Astrocyte of the cerebellum (primary cell): ENCODE data around the gene CTU2.

Source experiments
- DNase-seq: peaks from one replicate; pipeline ENCODE4 v3.0.0-alpha.2; 2011; ENCODE audit warnings: low read depth
- H3K4me3 ChIP-seq: 2 replicates; pipeline ENCODE4 v1.5.1; 2011; ENCODE audit warnings: mild to moderate bottlenecking, low read depth, low read length, moderate library complexity
- CTCF ChIP-seq: IDR thresholded peaks from 2 replicates; pipeline ENCODE4 v1.5.1; 2012; ENCODE audit warnings: low read length, low read depth, moderate library complexity, mild to moderate bottlenecking; ENCODE audit errors: missing control alignments
- in situ Hi-C: cut with HindIII; loops from 2 replicates; pipeline ENCODE4 v1.10.0; 2017; ENCODE audit warnings: low sequenced_read_pairs

Gene CTU2

DNA sequence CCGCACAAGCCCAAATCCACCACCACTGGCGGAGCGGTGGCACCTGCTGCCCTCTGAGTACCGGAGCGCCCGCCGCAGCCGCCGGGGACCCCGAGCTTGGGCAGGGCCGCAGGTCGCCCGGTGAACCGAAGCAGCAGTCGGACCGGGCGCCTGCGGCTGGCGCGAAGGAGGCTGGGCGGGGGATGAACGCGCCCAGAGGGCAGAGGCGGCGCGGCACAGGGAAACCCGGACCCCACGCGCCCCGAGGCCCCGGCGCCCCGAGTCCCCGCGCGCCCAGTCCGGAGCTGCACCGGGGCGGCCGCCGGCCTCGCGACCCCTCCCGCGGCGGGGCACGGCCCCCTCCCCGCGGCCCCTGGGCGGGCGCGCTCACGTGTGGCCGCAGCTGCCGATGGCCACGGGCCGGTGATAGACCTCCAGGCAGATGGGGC, 488 bp upstream of the CTU2 start:
- no peak for TF ChIP-seq CTCF
- no peak for DNase-seq
- H3K4me3 ChIP-seq, result peak overlapping the region; percentile 95
- in situ Hi-C loops, result no loop called here

DNA sequence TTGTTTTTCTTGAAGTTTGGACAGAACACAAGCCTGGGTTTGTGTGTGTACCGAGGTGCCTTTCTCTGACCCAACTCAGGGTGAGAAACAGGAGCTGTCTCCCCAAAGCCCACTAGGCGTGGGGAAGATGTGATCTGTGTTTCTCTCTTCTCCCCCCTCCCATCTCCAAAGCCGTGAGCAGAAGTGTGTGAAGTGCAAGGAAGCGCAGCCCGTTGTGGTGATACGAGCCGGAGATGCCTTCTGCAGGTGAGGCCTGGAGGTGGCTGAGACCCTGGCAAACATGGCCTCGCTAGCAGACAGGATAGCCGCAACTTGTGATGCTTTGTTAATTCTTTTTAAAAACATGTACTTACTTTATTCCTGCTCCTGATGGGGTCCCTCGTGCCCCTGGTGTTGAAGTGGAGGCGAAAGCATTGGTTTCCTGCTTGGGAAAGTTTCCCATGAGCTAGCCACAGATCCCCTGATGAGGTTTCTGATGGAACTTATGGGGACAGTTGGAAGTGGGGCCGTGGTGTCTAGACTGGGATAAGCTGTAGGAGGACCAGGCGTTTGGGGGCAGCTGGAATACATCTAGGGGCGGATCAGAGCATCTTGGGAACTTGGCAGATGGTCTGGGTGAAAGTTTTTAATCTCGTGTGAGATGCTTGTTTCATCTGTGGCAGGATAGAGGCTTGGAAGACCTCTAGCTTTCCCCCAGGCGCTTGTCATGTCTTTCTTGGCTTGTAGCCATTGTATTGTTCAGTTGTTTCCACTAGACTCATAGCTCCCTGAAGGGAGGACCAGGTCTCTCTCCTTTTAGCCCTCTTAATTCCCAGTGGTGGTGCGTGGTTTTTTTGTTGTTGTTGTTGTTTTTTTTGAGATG, 893 bp downstream of the CTU2 start:
- no peak for TF ChIP-seq CTCF
- in situ Hi-C loops, result no loop called here
- H3K4me3 ChIP-seq, result peak overlapping the region; percentile 95
- no peak for DNase-seq

DNA sequence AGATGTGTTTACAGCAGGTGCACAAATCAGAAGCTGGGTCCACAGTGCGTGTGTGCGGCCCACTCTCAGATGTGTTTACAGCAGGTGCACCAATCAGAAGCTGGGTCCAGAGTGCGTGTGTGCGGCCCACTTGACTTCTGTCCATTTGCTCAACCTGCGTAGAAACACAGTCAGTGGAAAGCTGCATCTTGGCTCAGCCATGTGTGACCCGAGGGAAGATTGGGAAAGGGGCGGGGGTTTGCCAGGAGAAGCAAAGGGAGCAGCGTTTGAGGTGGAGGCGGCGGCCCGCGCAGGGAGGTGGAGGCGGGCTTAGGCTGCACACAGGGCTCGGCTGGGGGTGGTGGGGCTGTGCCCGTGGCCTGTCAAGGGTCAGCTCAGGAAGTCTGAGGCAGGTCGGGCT, 4.3 kb downstream of the CTU2 start:
- no peak for DNase-seq
- H3K4me3 ChIP-seq, result no peak overlapping the region
- TF ChIP-seq CTCF, result no peak
- in situ Hi-C loops, result no loop called here

DNA sequence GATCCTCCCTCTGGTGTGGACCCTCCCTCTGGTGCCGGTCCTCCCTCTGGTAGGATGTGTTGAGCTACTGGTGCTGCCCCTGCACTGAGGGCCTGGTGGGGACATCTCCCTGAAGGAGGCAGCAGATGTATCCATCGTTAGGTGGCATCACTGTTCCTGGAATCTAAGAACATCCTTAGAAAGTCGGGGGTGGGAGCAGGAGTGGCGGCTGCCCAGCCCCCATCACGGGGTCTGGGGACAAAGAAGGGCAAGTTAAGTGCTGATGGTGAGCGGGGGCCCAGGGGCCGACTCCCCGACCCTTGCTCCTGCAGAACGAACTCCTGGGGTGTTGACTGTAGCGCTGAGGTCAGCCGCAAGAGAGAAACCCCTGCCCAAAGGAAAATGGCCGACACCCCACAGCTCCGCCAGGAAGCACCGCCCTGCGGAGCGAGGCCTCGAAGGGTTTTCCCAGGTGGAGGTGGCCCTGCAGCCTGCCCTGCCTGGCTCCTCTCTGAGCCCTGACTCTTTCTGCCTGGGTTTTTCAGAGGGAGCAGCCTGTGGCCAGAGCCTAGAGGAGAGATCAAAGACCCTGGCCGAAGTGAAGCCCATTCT, 5.5 kb downstream of the CTU2 start:
- in situ Hi-C loops, result no loop called here
- TF ChIP-seq CTCF, result no peak
- H3K4me3 ChIP-seq, result no peak overlapping the region
- DNase-seq, result no peak

DNA sequence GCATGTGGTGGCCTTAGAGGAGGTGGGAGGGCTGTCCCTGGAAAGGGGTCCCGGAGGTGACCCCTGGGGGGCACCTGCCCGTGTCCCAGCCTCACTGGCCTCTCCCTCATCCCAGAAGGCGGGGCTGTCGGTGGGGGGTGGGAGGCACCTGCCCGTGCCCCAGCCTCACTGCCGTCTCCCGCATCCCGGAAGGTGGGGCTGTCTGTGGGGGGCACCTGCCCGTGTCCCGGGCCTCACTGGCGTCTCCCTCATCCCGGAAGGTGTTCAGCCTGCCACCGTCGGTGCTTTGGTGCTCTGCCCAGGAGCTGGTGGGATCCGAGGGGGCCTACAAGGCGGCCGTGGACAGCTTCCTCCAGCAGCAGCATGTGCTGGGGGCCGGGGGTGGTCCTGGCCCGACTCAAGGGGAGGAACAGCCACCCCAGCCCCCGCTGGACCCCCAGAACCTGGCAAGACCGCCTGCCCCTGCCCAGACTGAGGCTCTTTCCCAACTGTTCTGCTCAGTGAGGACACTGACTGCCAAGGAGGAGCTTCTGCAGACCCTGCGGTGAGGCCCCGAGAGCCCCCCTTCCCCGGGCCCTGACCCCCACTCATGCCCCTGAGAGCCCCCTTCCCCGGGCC, 6.2 kb downstream of the CTU2 start:
- no peak for DNase-seq
- H3K4me3 ChIP-seq, result no peak overlapping the region
- TF ChIP-seq CTCF, result no peak
- in situ Hi-C loops, result no loop called here

DNA sequence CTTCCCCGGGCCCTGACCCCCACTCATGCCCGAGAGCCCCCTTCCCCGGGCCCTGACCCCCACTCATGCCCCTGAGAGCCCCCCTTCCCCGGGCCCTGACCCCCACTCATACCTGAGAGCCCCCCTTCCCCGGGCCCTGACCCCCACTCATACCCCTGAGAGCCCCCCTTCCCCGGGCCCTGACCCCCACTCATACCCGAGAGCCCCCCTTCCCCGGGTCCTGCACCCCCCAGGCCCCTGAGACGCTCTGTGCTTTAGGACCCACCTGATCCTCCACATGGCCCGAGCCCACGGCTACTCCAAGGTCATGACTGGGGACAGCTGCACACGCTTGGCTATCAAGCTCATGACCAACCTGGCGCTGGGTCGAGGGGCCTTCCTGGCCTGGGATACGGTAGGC, 6.8 kb downstream of the CTU2 start:
- TF ChIP-seq CTCF, result no peak
- DNase-seq, result no peak
- H3K4me3 ChIP-seq, result no peak overlapping the region
- in situ Hi-C loops, result no loop called here
